GM19395 (cell line): ENCODE results near the gene ZFPM1.

Source experiments
- ATAC-seq: cut with Tn5 transposase; IDR thresholded peaks from one replicate; pipeline ENCODE4 v1.9.1; 2021; ENCODE audit warnings: mild to moderate bottlenecking, moderate library complexity; ENCODE audit not compliant: unreplicated experiment

Gene ZFPM1

DNA sequence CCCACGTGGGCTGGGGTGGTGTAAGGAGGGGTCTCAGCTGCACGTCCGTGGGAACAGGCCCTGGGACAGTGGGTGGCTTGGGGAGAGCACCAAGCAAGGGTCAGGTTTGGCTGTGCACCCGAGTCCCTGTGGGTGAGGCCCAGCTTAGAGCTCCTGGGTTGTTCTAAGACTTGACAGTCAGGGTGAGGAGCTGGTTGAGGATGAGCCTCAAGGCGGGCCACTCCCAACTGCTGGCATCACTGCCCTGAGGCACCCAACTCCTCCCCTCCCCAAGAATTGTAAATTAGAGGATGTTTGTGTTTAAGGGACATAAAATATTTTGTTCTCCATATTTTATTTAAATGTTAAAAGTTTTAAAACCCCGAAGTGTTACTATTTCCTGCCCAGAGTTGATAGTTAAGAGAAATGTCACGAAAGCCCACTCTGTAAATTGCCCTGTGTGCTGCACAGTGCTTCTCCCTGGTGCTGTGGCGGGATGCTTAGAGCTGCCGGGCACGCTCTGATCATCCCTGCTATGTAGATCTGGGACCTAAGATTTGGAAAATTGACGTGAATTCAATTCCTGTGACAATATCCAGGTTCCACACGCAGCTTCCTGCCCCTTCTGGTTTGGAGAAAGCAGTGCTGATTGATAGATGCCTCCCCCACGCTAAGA lies 133.0 kb downstream of the ZFPM1 start:
- no peak for ATAC-seq
